CD4-positive, alpha-beta T cell treated with Interleukin-4 for 4 hours (primary cell): ENCODE data around the gene PLAC1.

Experiments used
- DNase-seq: peaks from one replicate; pipeline ENCODE4 v3.0.0-alpha.2; 2020

Gene PLAC1

DNA sequence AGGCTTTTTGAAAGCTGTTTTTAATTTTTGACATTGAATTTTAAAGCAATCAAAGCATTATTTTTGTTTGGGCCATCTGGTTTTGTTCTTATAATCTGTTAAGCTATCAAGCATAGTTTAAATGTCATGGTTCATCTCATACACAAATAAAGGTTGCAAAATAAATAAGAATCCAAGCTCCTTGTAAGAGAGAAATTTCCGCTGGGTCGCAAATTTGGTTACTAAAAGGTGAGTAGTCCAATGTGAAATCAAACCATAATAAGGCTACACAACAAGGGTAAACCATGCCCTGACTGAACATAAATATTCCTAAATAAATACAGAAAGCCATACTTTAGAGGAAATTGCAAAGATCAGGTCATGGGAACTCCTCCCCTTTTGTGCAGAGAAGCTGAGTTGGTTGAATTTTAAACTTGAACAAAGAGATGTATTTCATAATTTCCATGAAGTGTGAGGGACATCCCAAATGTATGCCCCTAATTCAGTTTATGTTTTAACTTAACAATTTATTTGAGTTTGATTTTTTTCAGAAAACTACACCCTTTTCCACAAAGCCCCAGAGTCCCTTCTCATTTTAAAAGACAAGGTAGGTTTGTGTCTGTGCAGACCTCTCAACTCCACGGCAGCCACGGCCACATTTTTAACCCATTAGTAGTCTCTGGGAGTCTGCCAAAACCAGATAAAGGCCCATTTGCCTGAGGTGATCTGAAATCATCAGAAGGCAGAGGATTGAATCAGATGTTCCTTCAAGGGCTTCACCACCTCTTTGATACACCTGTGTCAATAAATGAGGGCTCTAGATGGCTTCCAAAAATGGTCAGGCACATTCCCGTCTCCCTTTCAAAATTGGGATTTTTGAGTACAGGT lies 85.2 kb downstream of the PLAC1 start:
- no peak for DNase-seq

- DNase-seq, result no peak
These were observed 86.5 kb downstream of the PLAC1 start for GRCh38 chrX:134571796-134572195.

GRCh38 chrX:134570899-134571298 lies 87.4 kb downstream of the PLAC1 start:
- no peak for DNase-seq

DNA sequence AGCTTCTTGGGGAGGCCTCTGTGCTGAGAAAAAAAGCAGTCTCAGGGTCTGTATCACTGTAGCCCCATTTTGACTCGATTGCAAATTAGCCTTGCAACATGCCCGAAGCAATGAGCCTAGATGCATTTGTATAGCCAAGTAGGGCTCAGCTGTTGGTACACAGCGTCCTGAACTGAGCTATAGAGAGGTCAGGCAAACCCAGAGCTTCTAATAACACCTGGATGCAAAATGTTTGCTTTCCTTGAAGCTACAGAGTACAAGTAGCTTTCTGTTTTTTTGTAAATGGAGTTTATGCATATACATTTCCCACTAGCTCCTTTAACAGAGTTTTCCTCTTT lies 87.8 kb downstream of the PLAC1 start:
- no peak for DNase-seq

DNA sequence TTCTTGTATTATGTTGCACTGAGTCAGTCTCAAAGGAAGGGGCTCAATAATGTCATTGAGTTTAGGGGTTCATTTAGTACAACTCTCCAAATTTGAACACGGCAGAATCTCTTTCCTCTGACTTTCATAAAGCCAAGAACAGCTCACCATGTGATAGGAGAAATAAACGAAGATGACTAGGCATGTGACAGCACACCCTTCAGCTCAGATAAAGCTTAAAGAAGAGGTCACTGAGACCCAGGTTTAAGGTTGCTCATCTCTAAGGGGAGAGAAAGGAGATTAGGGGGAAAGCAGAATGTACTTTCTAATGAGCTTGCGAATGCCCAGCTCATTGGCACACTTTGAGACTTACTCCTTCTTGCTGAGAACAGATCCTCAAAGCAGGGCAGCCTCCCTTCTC lies 89.0 kb downstream of the PLAC1 start:
- no peak for DNase-seq

DNA sequence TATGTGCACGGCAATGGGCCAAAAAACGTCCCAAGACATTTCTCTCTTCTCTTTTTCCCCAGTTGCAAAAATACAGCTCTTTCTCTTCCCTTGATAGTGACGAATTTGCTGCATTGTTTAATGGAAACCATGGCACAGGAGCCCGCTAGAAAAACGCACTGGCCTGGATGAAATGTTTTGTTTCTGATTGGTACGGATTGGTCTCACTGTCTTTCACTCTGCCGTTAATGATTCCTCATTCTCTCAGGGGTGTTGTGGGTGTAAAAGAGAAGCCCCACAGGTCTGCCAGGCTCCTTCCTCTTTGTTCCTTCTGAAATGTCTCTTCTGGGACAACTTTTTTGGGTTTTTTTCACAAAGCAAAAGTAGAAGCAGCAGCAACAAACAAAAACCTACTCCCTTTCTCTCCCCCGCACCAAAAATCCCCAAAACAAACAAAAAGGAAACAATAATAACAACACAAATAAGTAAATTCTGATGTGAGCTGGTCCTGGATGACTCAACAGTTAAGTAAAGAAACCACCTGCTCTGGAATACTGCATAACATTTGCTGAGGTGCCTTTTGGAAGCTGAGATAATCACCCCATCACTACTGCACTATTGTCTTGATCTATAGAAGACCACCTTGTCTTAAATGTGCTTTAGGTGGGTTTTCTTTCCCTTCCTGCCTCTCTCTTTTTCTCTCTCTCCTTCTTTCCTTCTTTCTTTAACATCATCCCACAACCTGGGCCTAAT lies 89.8 kb downstream of the PLAC1 start:
- no peak for DNase-seq

DNA sequence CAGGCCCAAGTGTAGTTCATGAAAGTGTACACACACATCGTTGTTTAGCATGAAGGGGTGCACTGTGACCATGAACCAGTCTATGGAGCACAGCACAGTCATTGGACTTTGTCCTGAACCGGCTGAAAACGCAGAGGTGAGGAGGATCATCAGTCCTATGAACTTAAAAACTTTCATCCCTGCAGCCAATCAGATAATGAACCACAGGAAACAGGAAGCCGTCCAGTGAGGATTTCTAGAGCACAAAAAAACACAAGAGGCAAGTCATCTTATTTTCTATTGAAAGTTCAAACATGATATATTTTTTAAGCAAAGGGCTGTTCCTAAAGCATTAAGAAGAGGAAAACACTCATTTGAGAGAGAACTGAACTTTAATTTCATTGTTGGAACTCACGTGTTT lies 91.8 kb downstream of the PLAC1 start:
- DNase-seq, result no peak

- DNase-seq, result no peak
These were observed 96.3 kb downstream of the PLAC1 start for GRCh38 chrX:134562002-134562401.

DNA sequence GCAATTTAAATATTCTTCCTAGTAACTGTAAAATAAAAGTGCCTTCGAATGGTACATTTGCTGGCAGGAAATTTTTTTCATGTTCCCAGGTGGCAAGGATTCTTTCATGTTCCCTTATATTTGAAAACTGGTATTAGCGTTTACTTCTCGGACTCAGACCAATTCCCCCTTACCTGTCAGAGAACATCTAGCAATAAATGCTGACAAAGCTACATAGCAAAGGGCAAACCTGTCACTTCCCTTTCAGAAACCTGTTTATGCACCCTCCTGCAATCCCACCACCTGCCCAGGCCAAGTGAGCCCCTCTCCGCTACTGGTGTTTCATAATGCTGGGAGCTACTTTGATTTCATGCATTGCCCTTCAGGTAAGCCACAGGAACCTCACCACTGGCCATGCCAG lies 100.1 kb downstream of the PLAC1 start:
- no peak for DNase-seq

DNA sequence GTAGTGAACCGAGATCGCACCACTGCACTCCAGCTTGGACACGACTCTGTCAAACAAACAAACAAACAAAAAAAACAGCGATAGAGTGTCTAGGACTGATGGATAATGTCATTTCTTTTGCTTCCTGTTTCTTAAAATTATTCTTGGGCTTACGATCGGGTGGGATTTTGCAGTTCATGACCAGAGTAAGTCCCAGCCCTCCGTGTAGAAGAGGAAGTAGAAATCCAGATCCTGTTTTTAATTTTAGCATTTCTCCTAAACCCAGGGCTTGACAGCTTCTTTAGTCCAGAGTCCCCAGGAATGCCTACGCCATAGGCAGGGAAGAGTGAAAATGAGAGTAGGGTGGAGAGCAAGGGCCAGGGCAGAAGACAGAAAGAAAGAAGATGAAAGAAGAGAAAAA lies 104.0 kb downstream of the PLAC1 start:
- no peak for DNase-seq

DNA sequence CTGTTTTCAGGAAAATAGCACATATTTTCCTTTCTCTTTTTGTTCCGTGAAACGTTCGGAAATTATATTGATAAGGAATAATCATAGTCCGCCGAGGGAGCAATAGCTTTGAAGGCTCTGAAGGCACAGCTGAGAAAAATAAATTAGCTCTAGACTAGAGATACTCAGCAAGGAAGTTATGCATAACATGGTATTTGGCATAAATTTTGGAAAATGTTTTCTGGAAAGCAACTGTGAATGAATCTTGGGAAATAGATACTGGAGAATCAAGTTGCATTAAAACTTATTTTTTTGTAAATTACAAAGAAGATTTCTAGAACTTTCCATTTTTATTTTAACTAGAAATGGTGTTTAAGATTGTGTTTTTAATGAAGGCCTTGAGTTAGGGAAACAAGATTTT lies 105.9 kb downstream of the PLAC1 start:
- no peak for DNase-seq

GRCh38 chrX:134551376-134552048 lies 106.8 kb downstream of the PLAC1 start:
- DNase-seq, result no peak

- DNase-seq, result no peak
These were observed 109.7 kb downstream of the PLAC1 start for GRCh38 chrX:134548257-134549201.

GRCh38 chrX:134547047-134547679 lies 111.1 kb downstream of the PLAC1 start:
- DNase-seq, result no peak

GRCh38 chrX:134546187-134546586 lies 112.1 kb downstream of the PLAC1 start:
- DNase-seq, result no peak

DNA sequence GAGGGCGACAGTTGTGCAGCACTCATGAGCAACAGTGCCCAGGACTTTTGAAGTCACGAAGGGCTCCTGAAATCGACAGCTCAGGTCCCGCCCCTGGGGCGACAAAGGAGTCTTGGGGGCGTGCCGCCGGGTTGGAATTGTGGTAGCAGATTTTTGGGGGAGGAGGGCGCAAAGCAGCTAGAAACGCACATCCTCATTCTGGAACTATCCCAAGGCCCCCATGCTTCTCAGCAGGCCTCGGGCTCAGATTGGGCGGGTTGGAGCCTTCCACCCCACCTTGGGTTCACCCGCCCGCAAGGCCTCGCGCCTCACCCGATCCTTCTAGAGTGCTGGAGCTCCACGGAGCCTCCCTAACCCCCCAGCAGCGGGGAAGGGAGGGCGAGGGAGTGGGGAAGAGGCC lies 112.8 kb downstream of the PLAC1 start:
- no peak for DNase-seq

- DNase-seq, result no peak
These were observed 113.6 kb downstream of the PLAC1 start for GRCh38 chrX:134544513-134545151.

- no peak for DNase-seq
These were observed 114.1 kb downstream of the PLAC1 start for GRCh38 chrX:134544135-134544512.

- DNase-seq, result no peak
These were observed 115.0 kb downstream of the PLAC1 start for GRCh38 chrX:134543288-134543687.

GRCh38 chrX:134542485-134542884 lies 115.8 kb downstream of the PLAC1 start:
- DNase-seq, result no peak

DNA sequence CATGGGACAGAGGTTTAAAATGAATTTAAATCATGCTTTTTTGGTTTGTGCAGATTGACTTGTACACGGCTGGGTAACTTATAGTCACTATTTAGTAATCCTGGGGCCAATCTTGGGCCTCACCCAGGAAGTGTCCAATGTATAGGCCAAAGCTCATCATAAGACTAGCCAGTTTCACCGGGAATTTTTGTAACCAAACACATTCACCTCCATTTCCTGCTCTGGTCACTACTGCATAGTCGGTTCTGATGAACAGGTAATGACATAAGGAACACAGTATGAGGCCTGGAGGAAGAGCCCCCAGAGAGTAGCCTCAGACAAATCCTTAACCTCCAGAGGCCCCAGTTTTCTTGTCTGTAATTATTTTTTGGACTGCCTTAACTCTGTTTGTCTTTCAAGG lies 116.4 kb downstream of the PLAC1 start:
- no peak for DNase-seq

DNA sequence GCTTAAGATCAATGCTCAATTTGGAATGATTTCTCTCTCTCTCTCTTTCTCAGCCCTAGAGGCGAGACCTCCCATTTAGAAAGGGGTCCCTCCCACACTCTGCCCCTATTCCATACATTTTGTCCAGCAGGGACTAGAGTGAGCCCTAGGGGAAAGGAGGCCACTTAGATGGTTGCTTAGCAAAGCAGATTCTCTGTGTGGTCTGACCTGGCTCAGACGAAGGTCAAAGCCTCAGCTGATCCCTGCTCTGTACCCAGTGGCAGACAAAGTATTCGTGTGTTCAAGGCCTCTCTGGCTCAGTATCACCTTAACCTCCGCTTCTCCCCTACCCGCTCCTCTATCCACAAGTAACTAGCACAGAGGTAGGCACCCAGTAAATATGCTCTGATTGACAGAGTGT lies 120.0 kb downstream of the PLAC1 start:
- DNase-seq, result no peak
